H1 (cell line): ENCODE measurements around the gene FES. TPM values are rescaled to one million over a fixed set of nuclear protein-coding genes. Genes with fewer than 3 reads are reported as not detected.

Source experiments
- ASH2L ChIP-seq: fragments of 200-600, 300-600 bp; sonication (generic); IDR thresholded peaks from one replicate; pipeline ENCODE4 v1.7.1; 2017; ENCODE audit warnings: low read length
- BACH1 ChIP-seq: IDR thresholded peaks from 2 replicates; pipeline ENCODE4 v1.6.1; 2012; ENCODE audit warnings: low read length, improper control_type of control experiment
- CTCF ChIP-seq, 3 experiments: IDR thresholded peaks; 1 replicate in 2 of 3; 2 replicates in 1 of 3; pipeline versions ENCODE4 v1.5.1 to v1.6.1; 2011; ENCODE audit warnings: low read length in 3 of 3, mild to moderate bottlenecking in 3 of 3, inconsistent platforms in 2 of 3, low read depth in 1 of 3, moderate library complexity in 1 of 3; ENCODE audit not compliant: insufficient read depth in 1 of 3; ENCODE audit errors: control extremely low read depth in 1 of 3
- EGR1 ChIP-seq: IDR thresholded peaks from 2 replicates; pipeline ENCODE4 v1.6.1; 2011; ENCODE audit warnings: low read depth, low read length, borderline replicate concordance
- EZH2 ChIP-seq: fragments of 200-600 bp; sonication (generic); IDR thresholded peaks from 2 replicates; pipeline ENCODE4 v1.7.1; 2012; ENCODE audit warnings: low read depth, mild to moderate bottlenecking, moderate library complexity, low read length, inconsistent platforms; ENCODE audit not compliant: severe bottlenecking
- HDAC2 ChIP-seq, 2 experiments: fragments of 300-600 bp in 1 of 2; sonication (generic) in 1 of 2; IDR thresholded peaks; 2 replicates each; pipeline ENCODE4 v1.6.1; 2011 to 2012; ENCODE audit warnings: low read depth in 2 of 2, low read length in 2 of 2, mild to moderate bottlenecking in 2 of 2, moderate library complexity in 2 of 2, borderline replicate concordance in 1 of 2, inconsistent platforms in 1 of 2
- KDM4A ChIP-seq: IDR thresholded peaks from one replicate; pipeline ENCODE4 v1.7.1; 2012; ENCODE audit warnings: low read depth, mild to moderate bottlenecking, moderate library complexity, low read length, inconsistent platforms; ENCODE audit not compliant: severe bottlenecking
- RNF2 ChIP-seq: fragments of 200-900, 300-1000 bp; sonication (generic); IDR thresholded peaks from 2 replicates; pipeline ENCODE4 v1.7.1; 2016; ENCODE audit warnings: borderline replicate concordance, low read depth, mild to moderate bottlenecking, antibody characterized with exemption, low read length; ENCODE audit not compliant: poor library complexity, severe bottlenecking; ENCODE audit errors: missing control alignments
- SUZ12 ChIP-seq: fragments of 200-600 bp; sonication (generic); IDR thresholded peaks from 2 replicates; pipeline ENCODE4 v1.6.1; 2012; ENCODE audit warnings: mild to moderate bottlenecking, inconsistent platforms, low read length, moderate library complexity, mixed read lengths
- polyA plus RNA-seq, 7 experiments: library from polyadenylated mRNA; depleted of rRNA in 3 of 7; stranded (reverse) in 5 of 7; unstranded in 2 of 7; fragments of >200 nt in 5 of 7; fragments of 200-250 nt in 2 of 7; gene quantifications; 1 replicate in 5 of 7; 2 replicates in 1 of 7; 4 replicates in 1 of 7; pipeline versions ENCODE4 v1.2.1 to v1.2.3, GENCODE V29; 2011 to 2013; ENCODE audit warnings: missing spikeins in 2 of 7, mixed read lengths in 2 of 7
- total RNA-seq: library from RNA; stranded (reverse); fragmentation: NEBNext Ultra II Directional; extraction: Animal tissue kit (Norgen Biotek cat#: 25700); gene quantifications from 2 replicates; pipeline ENCODE4 v1.2.1, GENCODE V29; 2021

FES gene
- total and polyA plus RNA-seq, 2 of the 8 experiments (the other 6 are each of a cell fraction or from before 2014, with no cell fraction given) = 8.5 to 8.6 TPM

- TF ChIP-seq HDAC2 (IDR thresholded peaks at IDR 0.05; ENCODE audit: borderline replicate concordance in 1 of 2, low read depth in 2 of 2, low read length in 2 of 2) = 0 out of 4 replicates have a peak, but pooled peaks of 1 of the 2 experiments have one; percentile 34
- peak; percentile 79; the same call in 1 of the 2 replicates for TF ChIP-seq EGR1
- peak; percentile 43 for TF ChIP-seq ASH2L
- peak; percentile 23 for TF ChIP-seq RNF2
- no peak for TF ChIP-seq BACH1
- TF ChIP-seq SUZ12 = peak; percentile 52; the same call in 1 of the 2 replicates
- peak; percentile 82 for TF ChIP-seq KDM4A
- peak; percentile 52 for TF ChIP-seq EZH2
- no peak for TF ChIP-seq CTCF (IDR thresholded peaks at IDR 0.05; ENCODE audit: control extremely low read depth in 1 of 3, insufficient read depth in 1 of 3, low read depth in 1 of 3, low read length in 3 of 3)
Measured at GRCh38 chr15:90902840-90903732, 18.8 kb downstream of the FES start, which contains the start of gene MAN2A2 (continued).
